OCI-LY3 (cell line): Measurements from ENCODE around the gene NRAP.

Source experiments
- H2AFZ ChIP-seq: fragments of 200-600, 300-600 bp; shearing (Covaris generic); 2 replicates; pipeline ENCODE4 v1.6.0; 2014; ENCODE audit warnings: antibody characterized with exemption, low read depth, low read length
- H3K27ac ChIP-seq: fragments of 200-600, 300-600 bp; sonication (generic); 2 replicates; pipeline ENCODE4 v1.5.1; 2014; ENCODE audit warnings: mild to moderate bottlenecking, low read length, moderate library complexity, mixed read lengths
- H3K27me3 ChIP-seq: fragments of 200-600, 300-600 bp; sonication (generic); 2 replicates; pipeline ENCODE4 v1.6.1; 2014; ENCODE audit warnings: low read depth, low read length, mixed read lengths
- H3K36me3 ChIP-seq: fragments of 200-600, 300-600 bp; sonication (generic); replicated peaks from 2 replicates; pipeline ENCODE3; 2014; ENCODE audit warnings: low read depth, low read length, mixed read lengths
- H3K4me1 ChIP-seq: fragments of 300-600, 200-600 bp; sonication (generic); 2 replicates; pipeline ENCODE4 v1.6.1; 2014; ENCODE audit warnings: low read length, mixed read lengths
- H3K4me2 ChIP-seq: fragments of 200-600, 300-600 bp; sonication (generic); 2 replicates; pipeline ENCODE4 v1.6.1; 2014; ENCODE audit warnings: low read length, mixed read lengths
- H3K4me3 ChIP-seq: fragments of 300-600, 200-600 bp; sonication (generic); 2 replicates; pipeline ENCODE4 v1.5.1; 2014; ENCODE audit warnings: antibody characterized with exemption, mild to moderate bottlenecking, low read length, moderate library complexity
- H3K79me2 ChIP-seq: fragments of 300-600, 200-600 bp; shearing (Covaris generic); 2 replicates; pipeline ENCODE4 v1.6.1; 2014; ENCODE audit warnings: mild to moderate bottlenecking, low read length, mixed read lengths
- H3K9ac ChIP-seq: fragments of 300-600, 200-600 bp; shearing (Covaris generic); 2 replicates; pipeline ENCODE4 v1.6.0; 2014; ENCODE audit warnings: mild to moderate bottlenecking, low read length, moderate library complexity
- H3K9me3 ChIP-seq: fragments of 200-600, 300-600 bp; shearing (Covaris generic); 2 replicates; pipeline ENCODE4 v1.6.1; 2014; ENCODE audit warnings: low read length, mixed read lengths; ENCODE audit not compliant: insufficient read depth
- H4K20me1 ChIP-seq: fragments of 200-600, 300-600 bp; sonication (generic); 2 replicates; pipeline ENCODE4 v1.6.1; 2016; ENCODE audit warnings: low read length, mixed read lengths; ENCODE audit not compliant: insufficient read depth
- CTCF ChIP-seq: fragments of 200-600, 300-600 bp; sonication (generic); IDR thresholded peaks from 2 replicates; pipeline ENCODE4 v1.5.1; 2014; ENCODE audit warnings: antibody characterized with exemption, low read length, low read depth
- EZH2phosphoT487 ChIP-seq: fragments of 200-600 bp; shearing (Covaris generic); IDR thresholded peaks from 2 replicates; pipeline ENCODE4 v1.6.1; 2018; ENCODE audit warnings: antibody characterized with exemption, mixed run types, low read depth

Gene NRAP

DNA sequence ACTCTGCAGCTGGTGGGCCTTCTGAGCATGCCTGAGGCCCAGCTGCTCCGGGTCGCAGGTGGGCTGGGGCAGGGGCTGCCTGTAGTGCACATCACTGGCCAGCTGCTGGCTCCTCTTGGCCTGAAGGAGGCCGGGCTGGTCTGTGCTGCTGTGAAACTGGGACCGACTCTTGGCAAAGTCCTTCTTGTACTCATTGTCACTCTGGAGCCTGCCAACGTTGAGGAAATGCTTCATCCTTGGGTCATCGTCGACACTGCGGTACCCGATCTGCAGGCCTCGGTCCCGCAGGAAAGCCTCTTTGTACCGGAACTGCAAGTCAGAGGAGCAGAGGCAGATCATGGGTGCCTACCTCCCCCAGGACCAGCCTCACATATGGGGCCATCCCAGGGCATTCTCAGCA is 73.3 kb downstream of the NRAP start:
- Histone ChIP-seq H4K20me1 (no peaks in the 10 kb centered on the region), H2AFZ (no peak overlapping the region), H3K36me3 (no peaks in the 10 kb centered on the region), H3K27ac (no peak overlapping the region), H3K79me2 (no peaks in the 10 kb centered on the region), H3K4me3 (no peak overlapping the region), H3K4me2 (no peak overlapping the region), H3K9me3 (no peaks in the 10 kb centered on the region), H3K4me1 (no peaks in the 10 kb centered on the region), H3K27me3 (no peaks in the 10 kb centered on the region), H3K9ac (no peak overlapping the region)
- TF ChIP-seq CTCF (no peak), EZH2phosphoT487 (no peak)

- Histone ChIP-seq H3K4me2 (no peak overlapping the region), H3K9ac (no peak overlapping the region), H3K4me1 (no peaks in the 10 kb centered on the region), H3K79me2 (no peaks in the 10 kb centered on the region), H2AFZ (no peak overlapping the region), H3K27ac (no peak overlapping the region), H3K9me3 (no peaks in the 10 kb centered on the region), H3K4me3 (no peak overlapping the region), H3K36me3 (no peaks in the 10 kb centered on the region), H4K20me1 (no peaks in the 10 kb centered on the region), H3K27me3 (no peaks in the 10 kb centered on the region)
- no peak for TF ChIP-seq EZH2phosphoT487
- no peak for TF ChIP-seq CTCF
Measured at GRCh38 chr10:113589201-113589770, 74.6 kb downstream of the NRAP start.

- Histone ChIP-seq H3K27ac (no peak overlapping the region), H3K27me3 (no peaks in the 10 kb centered on the region), H3K4me3 (no peak overlapping the region), H3K79me2 (no peaks in the 10 kb centered on the region), H3K9me3 (no peaks in the 10 kb centered on the region), H2AFZ (no peak overlapping the region), H3K4me2 (no peak overlapping the region), H4K20me1 (no peaks in the 10 kb centered on the region), H3K36me3 (no peaks in the 10 kb centered on the region), H3K9ac (no peak overlapping the region), H3K4me1 (no peaks in the 10 kb centered on the region)
- TF ChIP-seq EZH2phosphoT487 (no peak), CTCF (no peak)
Measured at GRCh38 chr10:113585949-113586348, 77.9 kb downstream of the NRAP start.

DNA sequence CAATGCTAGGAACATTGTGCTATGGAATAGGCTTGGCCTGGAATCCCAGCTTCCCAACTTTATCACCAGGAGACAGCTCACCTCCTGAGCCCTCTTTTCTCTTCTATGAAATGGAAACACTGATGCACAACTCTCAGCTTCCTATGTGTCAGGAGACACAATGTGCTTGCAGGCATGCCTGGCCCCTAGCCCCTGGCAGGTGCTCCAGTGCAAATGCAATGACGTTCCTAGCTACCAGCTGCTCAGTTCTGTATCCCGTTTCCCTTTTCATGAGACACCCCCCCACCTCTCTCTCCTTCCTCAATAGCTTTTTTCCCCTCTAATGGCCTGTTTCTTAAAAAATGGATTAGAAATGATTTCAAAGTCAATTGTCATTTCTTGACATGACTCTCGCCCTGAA is 80.3 kb downstream of the NRAP start:
- no peak overlapping the region for H2AFZ ChIP-seq
- no peaks in the 10 kb centered on the region for H3K9me3 ChIP-seq
- no peaks in the 10 kb centered on the region for H3K79me2 ChIP-seq
- H3K4me1 ChIP-seq: no peaks in the 10 kb centered on the region
- H3K27me3 ChIP-seq: no peaks in the 10 kb centered on the region
- no peak overlapping the region for H3K4me2 ChIP-seq
- no peak overlapping the region for H3K4me3 ChIP-seq
- no peak overlapping the region for H3K9ac ChIP-seq
- H3K36me3 ChIP-seq: no peaks in the 10 kb centered on the region
- no peaks in the 10 kb centered on the region for H4K20me1 ChIP-seq
- no peak overlapping the region for H3K27ac ChIP-seq
- no peak for TF ChIP-seq EZH2phosphoT487
